HG03558 (cell line): ENCODE measurements around the gene JAKMIP1.
"Not testable (repeated sequence)": the region's sequence is repeated elsewhere in the genome, so short reads cannot be mapped to it uniquely, and the experiment has no call there.

Experiments
- ATAC-seq: cut with Tn5 transposase; IDR thresholded peaks from one replicate; pipeline ENCODE4 v1.9.1; 2021; ENCODE audit warnings: moderate number of reproducible peaks; ENCODE audit not compliant: unreplicated experiment; ENCODE audit errors: extremely low read depth

The JAKMIP1 gene

GRCh38 chr4:6152869-6153705, 47.3 kb downstream of the JAKMIP1 start:
- ATAC-seq, result no peak

- no peak for ATAC-seq
Observed at GRCh38 chr4:6150046-6150735, 50.2 kb downstream of the JAKMIP1 start.

- no peak for ATAC-seq
Observed at GRCh38 chr4:6148506-6149205, 51.7 kb downstream of the JAKMIP1 start.

- no peak for ATAC-seq
Observed at GRCh38 chr4:6147441-6147840, 52.9 kb downstream of the JAKMIP1 start.

GRCh38 chr4:6143603-6144181, 56.7 kb downstream of the JAKMIP1 start:
- ATAC-seq, result no peak

GRCh38 chr4:6142935-6143602, 57.3 kb downstream of the JAKMIP1 start:
- no peak for ATAC-seq

GRCh38 chr4:6142511-6142910, 57.8 kb downstream of the JAKMIP1 start:
- ATAC-seq, result no peak

GRCh38 chr4:6141554-6141953, 58.8 kb downstream of the JAKMIP1 start:
- no peak for ATAC-seq

GRCh38 chr4:6141021-6141420, 59.3 kb downstream of the JAKMIP1 start:
- ATAC-seq, result not testable (repeated sequence)

GRCh38 chr4:6137747-6138135, 62.6 kb downstream of the JAKMIP1 start:
- no peak for ATAC-seq

- no peak for ATAC-seq
Observed at GRCh38 chr4:6137027-6137746, 63.2 kb downstream of the JAKMIP1 start.

- ATAC-seq, result peak; percentile 68
Observed at GRCh38 chr4:6134612-6135220, 65.6 kb downstream of the JAKMIP1 start.

GRCh38 chr4:6132716-6133115, 67.6 kb downstream of the JAKMIP1 start:
- no peak for ATAC-seq

GRCh38 chr4:6128221-6128850, 72.0 kb downstream of the JAKMIP1 start:
- ATAC-seq, result no peak

- ATAC-seq, result no peak
Observed at GRCh38 chr4:6126971-6127745, 73.2 kb downstream of the JAKMIP1 start.

- ATAC-seq, result no peak
Observed at GRCh38 chr4:6125103-6125651, 75.2 kb downstream of the JAKMIP1 start.

GRCh38 chr4:6124386-6125102, 75.8 kb downstream of the JAKMIP1 start:
- ATAC-seq, result no peak
